ENCODE results near the gene RAP1A. TPM values are rescaled to one million over a fixed set of nuclear protein-coding genes. Genes with fewer than 3 reads are reported as not detected.

RAP1A gene
- polyA plus RNA-seq, 3 donors: 41.2 to 79.1 (median 75.3) TPM

- no peaks in the 10 kb centered on the region for H3K27me3 ChIP-seq (ENCODE audit: control insufficient read depth in 2 of 2, insufficient read depth in 2 of 2, low read length in 2 of 2)
- no CpG with 5 or more reads among the region's 2 CpGs for WGBS (ENCODE audit: insufficient coverage)
- H3K4me2 ChIP-seq (replicated peaks; ENCODE audit: extremely low read depth, low read length, poor library complexity, severe bottlenecking): no peak overlapping the region
- H3K79me2 ChIP-seq (ENCODE audit: insufficient read depth, low read length): peaks cover 12% of the 10 kb centered on the region
- H2AFZ ChIP-seq (ENCODE audit: insufficient read depth, low read depth, low read length, poor library complexity, severe bottlenecking): no peak overlapping the region
- no peaks in the 10 kb centered on the region for H3K4me1 ChIP-seq (ENCODE audit: control insufficient read depth in 1 of 2, insufficient read depth in 2 of 2, low read length in 2 of 2)
- no peak overlapping the region for H3K4me3 ChIP-seq (replicated peaks in 1 of 3; ENCODE audit: low read depth in 2 of 3, low read length in 3 of 3)
- no peak for DNase-seq
- peaks cover 75 to 87% of the 10 kb centered on the region in 2 donors for H3K36me3 Mint-ChIP-seq
- no peak overlapping the region for H3K27ac Mint-ChIP-seq
- no peaks in the 10 kb centered on the region for H3K27me3 Mint-ChIP-seq (ENCODE audit: low read depth in 3 of 3)
- H3K36me3 ChIP-seq (replicated peaks in 1 of 2; ENCODE audit: control insufficient read depth in 1 of 2, insufficient read depth in 2 of 2, low read length in 2 of 2): peaks cover 83 to 88% of the 10 kb centered on the region in 2 donors
- no peaks in the 10 kb centered on the region for H3K9me3 ChIP-seq (replicated peaks in 1 of 2; ENCODE audit: control insufficient read depth in 1 of 2, insufficient read depth in 1 of 2, low read length in 2 of 2)
- H3K9me3 Mint-ChIP-seq: no peaks in the 10 kb centered on the region
- H3K27ac ChIP-seq (ENCODE audit: low read depth in 1 of 2, low read length in 2 of 2): no peak overlapping the region
- intact Hi-C loops (cut with micrococcal nuclease): no loop called here
- no peak for TF ChIP-seq CTCF (IDR thresholded peaks at IDR 0.05)
- no peaks in the 10 kb centered on the region for H4K20me1 ChIP-seq (ENCODE audit: insufficient read depth, low read length)
- peaks cover 4% of the 10 kb centered on the region for H3K4me1 Mint-ChIP-seq
- no peak overlapping the region for H3K4me3 Mint-ChIP-seq
- H3K9ac ChIP-seq (ENCODE audit: insufficient read depth, low read length, poor library complexity, severe bottlenecking): no peak overlapping the region
Observed at GRCh38 chr1:111762332-111762731, 142.7 kb downstream of the RAP1A start.

Small RNA genes within 50 kb of the gene (small RNA-seq; reads per million reads assigned to genes)
- gene INKA2 (ENCODE audit: insufficient read length, low read depth) (1.4 reads per million), gene RNU6-151P (ENCODE audit: insufficient read length, low read depth) (not detected)

Other genes with a start within 250 kb of the RAP1A start
- gene OVGP1, start 192.1 kb upstream of the RAP1A start, polyA plus RNA-seq: 1 to 10 TPM in 1 of 3 donors, under 1 TPM in 2; 0.17 to 2.7 (median 0.35) TPM
- 10 to 100 TPM; 26.4 to 62.2 (median 28.1) TPM for gene WDR77, start 170.5 kb upstream of the RAP1A start, polyA plus RNA-seq
- 100 to 1,000 TPM; 112 to 597 (median 557) TPM for gene ATP5PB, start 170.3 kb upstream of the RAP1A start, polyA plus RNA-seq
- gene C1orf162, start 145.8 kb upstream of the RAP1A start, polyA plus RNA-seq: 100 to 1,000 TPM; 310 to 744 (median 630) TPM
- gene ADORA3, start 116.2 kb upstream of the RAP1A start, polyA plus RNA-seq: 1 to 10 TPM; 1.1 to 2.7 (median 1.2) TPM
- gene TMIGD3, start 116.2 kb upstream of the RAP1A start, polyA plus RNA-seq: 1 to 10 TPM; 2.0 to 3.1 (median 2.1) TPM
- 1 to 10 TPM; 1.8 to 6.6 (median 2.0) TPM for gene INKA2, start 119.6 kb downstream of the RAP1A start, polyA plus RNA-seq
- gene DDX20, start 136.1 kb downstream of the RAP1A start, polyA plus RNA-seq: 1 to 10 TPM; 3.1 to 4.1 (median 4.0) TPM

All from CD14-positive monocyte (primary cell).